Activated CD8-positive, alpha-beta memory T cell treated with anti-CD3 and anti-CD28 coated beads, Interleukin-2, amount 50 U/mL, for 24 hours (primary cell): Measurements from ENCODE around the gene GPR143.
A peak's percentile ranks its signal among the peaks of the same experiment; 100 is the strongest.
"Not testable (repeated sequence)": the region's sequence is repeated elsewhere in the genome, so short reads cannot be mapped to it uniquely, and the experiment has no call there.

Experiments used
- DNase-seq: peaks from one replicate; pipeline ENCODE4 v3.0.0-alpha.2; 2020; ENCODE audit errors: extremely low read depth

Gene GPR143

GRCh38 chrX:9768321-9768839, 2.7 kb upstream of the GPR143 start:
- DNase-seq: not testable (repeated sequence)

- no peak for DNase-seq
Measured at GRCh38 chrX:9767375-9767774, 1.7 kb upstream of the GPR143 start.

GRCh38 chrX:9765072-9765736, 443 bp downstream of the GPR143 start:
- no peak for DNase-seq

- no peak for DNase-seq
Measured at GRCh38 chrX:9759337-9759736, 6.3 kb downstream of the GPR143 start.

- no peak for DNase-seq
Measured at GRCh38 chrX:9758021-9758638, 7.5 kb downstream of the GPR143 start.

GRCh38 chrX:9757366-9757765, 8.3 kb downstream of the GPR143 start:
- no peak for DNase-seq

GRCh38 chrX:9749146-9749692, 16.4 kb downstream of the GPR143 start:
- no peak for DNase-seq

- DNase-seq: no peak
Measured at GRCh38 chrX:9747644-9748043, 18.0 kb downstream of the GPR143 start.

- DNase-seq: no peak
Measured at GRCh38 chrX:9746148-9746888, 19.3 kb downstream of the GPR143 start.

GRCh38 chrX:9745417-9746115, 20.1 kb downstream of the GPR143 start:
- DNase-seq: no peak

GRCh38 chrX:9739130-9739529, 26.5 kb downstream of the GPR143 start:
- no peak for DNase-seq

- DNase-seq: no peak
Measured at GRCh38 chrX:9738151-9738550, 27.5 kb downstream of the GPR143 start.

GRCh38 chrX:9737363-9737762, 28.3 kb downstream of the GPR143 start:
- no peak for DNase-seq

- no peak for DNase-seq
Measured at GRCh38 chrX:9730752-9731151, 34.9 kb downstream of the GPR143 start.

- no peak for DNase-seq
Measured at GRCh38 chrX:9730078-9730477, 35.6 kb downstream of the GPR143 start.

- no peak for DNase-seq
Measured at GRCh38 chrX:9729171-9729885, 36.3 kb downstream of the GPR143 start.

- DNase-seq: no peak
Measured at GRCh38 chrX:9728261-9728660, 37.4 kb downstream of the GPR143 start.

- no peak for DNase-seq
Measured at GRCh38 chrX:9724711-9725110, 40.9 kb downstream of the GPR143 start.

GRCh38 chrX:9717376-9717775, 48.3 kb downstream of the GPR143 start:
- no peak for DNase-seq

GRCh38 chrX:9710332-9710731, 55.3 kb downstream of the GPR143 start:
- no peak for DNase-seq

GRCh38 chrX:9708923-9709553, 56.6 kb downstream of the GPR143 start:
- peak; percentile 39 for DNase-seq
